Lung microvascular endothelial cell (primary cell): ENCODE measurements around the gene MEP1B. TPM values are rescaled to one million over a fixed set of nuclear protein-coding genes. Genes with fewer than 3 reads are reported as not detected.

Source experiments
- DNase-seq, 2 donors: peaks; one replicate each; pipeline versions ENCODE4 v3.0.0 to v3.0.0-alpha.2; 2010; ENCODE audit warnings: low read depth in 2 of 2
- total RNA-seq: library from RNA; depleted of rRNA; stranded (reverse); fragments of >200 nt; gene quantifications from 2 replicates; pipeline ENCODE4 v1.2.1, GENCODE V29; 2014

Gene MEP1B
- total RNA-seq, 1 donor from 2014 or later: not detected

GRCh38 chr18:32262092-32262491 is 72.3 kb downstream of the MEP1B start:
- no peak for DNase-seq

GRCh38 chr18:32264401-32264800 is 74.6 kb downstream of the MEP1B start:
- DNase-seq: no peak

DNA sequence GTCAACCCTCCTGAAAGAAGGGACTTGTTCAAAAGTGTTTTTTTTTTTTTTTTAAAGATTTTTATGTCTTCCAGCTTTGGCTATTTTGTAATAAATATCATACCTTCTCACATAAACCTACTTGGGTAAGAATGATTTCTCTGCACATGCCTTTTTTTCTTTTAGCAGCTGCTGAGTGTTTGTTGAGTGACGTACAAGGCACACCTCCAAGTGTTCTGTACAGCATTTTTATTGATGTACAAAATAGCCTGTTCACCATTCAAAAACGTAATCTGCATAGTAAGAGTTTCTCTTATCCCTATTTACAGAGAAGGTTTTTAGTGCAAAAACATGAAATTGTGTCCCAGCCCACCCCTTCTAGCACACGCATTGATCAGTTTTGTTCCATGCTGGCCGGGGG is 77.6 kb downstream of the MEP1B start:
- no peak for DNase-seq

Other genes starting within 250 kb of the MEP1B start
- gene TRAPPC8, start 246.9 kb upstream of the MEP1B start, total RNA-seq: 44.5 and 56.5 TPM in 2 replicates
- 1.7 and 2.8 TPM in 2 replicates for gene RNF125, start 171.2 kb upstream of the MEP1B start, total RNA-seq
- 26.4 and 28.0 TPM in 2 replicates for gene RNF138, start 98.2 kb upstream of the MEP1B start, total RNA-seq